GM10266 (cell line): ENCODE data around the gene TSHZ2.
"Not testable (repeated sequence)": the region's sequence is repeated elsewhere in the genome, so short reads cannot be mapped to it uniquely, and the experiment has no call there.

Experiments
- DNase-seq: peaks from one replicate; pipeline ENCODE4 v3.0.0; 2012; ENCODE audit errors: extremely low spot score
- CTCF ChIP-seq: IDR thresholded peaks from 2 replicates; pipeline ENCODE4 v1.5.1; 2012; ENCODE audit warnings: mild to moderate bottlenecking, low read depth; ENCODE audit not compliant: control insufficient read depth, insufficient read depth; ENCODE audit errors: missing control alignments

Gene TSHZ2

GRCh38 chr20:53406580-53406979 lies 434.4 kb downstream of the TSHZ2 start:
- no peak for TF ChIP-seq CTCF
- no peak for DNase-seq

GRCh38 chr20:53408691-53409446 lies 436.7 kb downstream of the TSHZ2 start:
- TF ChIP-seq CTCF, result no peak
- no peak for DNase-seq

- DNase-seq, result no peak
- TF ChIP-seq CTCF, result no peak
Observed at GRCh38 chr20:53409447-53409717, 437.2 kb downstream of the TSHZ2 start.

GRCh38 chr20:53411129-53411528 lies 439.0 kb downstream of the TSHZ2 start:
- no peak for TF ChIP-seq CTCF
- DNase-seq, result no peak

GRCh38 chr20:53411891-53412290 lies 439.7 kb downstream of the TSHZ2 start:
- TF ChIP-seq CTCF, result no peak
- DNase-seq, result no peak

- no peak for DNase-seq
- TF ChIP-seq CTCF, result no peak
Observed at GRCh38 chr20:53412577-53413185, 440.5 kb downstream of the TSHZ2 start.

GRCh38 chr20:53413186-53413631 lies 441.1 kb downstream of the TSHZ2 start:
- peak; percentile 76 for TF ChIP-seq CTCF
- peak; percentile 80 for DNase-seq

- DNase-seq, result not testable (repeated sequence)
Observed at GRCh38 chr20:53413845-53414244, 441.7 kb downstream of the TSHZ2 start.
